Measurements from ENCODE around the gene NCS1.

DNA sequence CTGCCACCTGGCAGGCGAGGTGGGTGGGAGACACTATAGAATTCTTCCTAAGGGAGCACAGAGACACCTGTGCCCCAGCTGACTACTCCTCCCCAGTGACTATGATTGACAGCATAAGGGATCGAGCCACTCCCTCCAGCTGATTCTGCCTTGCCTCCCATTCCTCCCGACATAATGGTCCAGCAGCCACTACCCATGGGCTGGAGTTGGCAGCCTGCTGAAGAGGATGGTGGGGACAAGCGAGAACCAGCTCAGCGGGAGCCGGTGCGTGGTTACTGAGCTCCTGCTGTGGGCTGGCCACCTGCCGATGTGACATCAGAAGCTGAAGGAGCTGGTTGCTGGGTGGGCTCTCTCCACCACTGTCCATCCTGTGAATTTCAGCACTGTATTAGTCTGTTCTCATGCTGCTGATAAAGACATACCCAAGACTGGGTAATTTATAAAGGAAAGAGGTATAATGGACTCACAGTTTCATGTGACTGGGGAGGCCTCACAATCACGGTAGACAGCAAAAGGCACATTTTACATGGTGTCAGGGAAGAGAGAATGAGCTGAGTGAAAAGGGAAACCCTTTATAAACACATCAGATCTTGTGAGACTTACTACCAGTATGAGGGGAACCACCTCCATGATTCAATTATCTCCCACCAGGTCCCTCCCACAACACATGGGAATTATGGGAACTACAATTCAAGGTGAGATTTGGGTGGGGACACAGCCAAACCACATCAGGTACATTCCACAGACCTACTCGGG, 12.1 kb upstream of the NCS1 start:
- TF ChIP-seq CTCF (IDR thresholded peaks at IDR 0.05; ENCODE audit: low read depth, low read length) (no peak), EZH2phosphoT487 (IDR thresholded peaks at IDR 0.05; ENCODE audit: low read depth) (no peak)
